ENCODE results near the gene TTYH3.

TTYH3 gene

DNA sequence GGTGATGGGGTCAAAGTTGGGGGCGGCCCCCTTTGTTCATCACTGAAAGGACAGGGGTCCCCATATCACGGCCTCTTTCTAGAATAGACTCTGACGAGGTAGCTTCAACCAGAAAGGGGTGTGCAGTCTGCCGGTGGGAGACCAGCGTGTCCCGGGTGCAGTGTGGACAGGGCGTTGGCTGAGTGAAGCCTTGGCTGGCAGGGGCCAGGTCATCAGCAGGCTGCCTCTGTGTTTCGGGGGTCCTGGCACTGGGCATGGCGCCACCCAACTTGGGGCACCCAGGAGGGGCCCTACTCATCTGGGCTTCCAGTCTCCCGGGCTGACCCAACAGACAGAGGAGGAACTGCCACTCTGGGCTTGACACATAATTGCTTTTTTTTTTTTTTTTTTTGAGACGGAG is 52.7 kb downstream of the TTYH3 start (continued):
- TF ChIP-seq, protein P1, sequence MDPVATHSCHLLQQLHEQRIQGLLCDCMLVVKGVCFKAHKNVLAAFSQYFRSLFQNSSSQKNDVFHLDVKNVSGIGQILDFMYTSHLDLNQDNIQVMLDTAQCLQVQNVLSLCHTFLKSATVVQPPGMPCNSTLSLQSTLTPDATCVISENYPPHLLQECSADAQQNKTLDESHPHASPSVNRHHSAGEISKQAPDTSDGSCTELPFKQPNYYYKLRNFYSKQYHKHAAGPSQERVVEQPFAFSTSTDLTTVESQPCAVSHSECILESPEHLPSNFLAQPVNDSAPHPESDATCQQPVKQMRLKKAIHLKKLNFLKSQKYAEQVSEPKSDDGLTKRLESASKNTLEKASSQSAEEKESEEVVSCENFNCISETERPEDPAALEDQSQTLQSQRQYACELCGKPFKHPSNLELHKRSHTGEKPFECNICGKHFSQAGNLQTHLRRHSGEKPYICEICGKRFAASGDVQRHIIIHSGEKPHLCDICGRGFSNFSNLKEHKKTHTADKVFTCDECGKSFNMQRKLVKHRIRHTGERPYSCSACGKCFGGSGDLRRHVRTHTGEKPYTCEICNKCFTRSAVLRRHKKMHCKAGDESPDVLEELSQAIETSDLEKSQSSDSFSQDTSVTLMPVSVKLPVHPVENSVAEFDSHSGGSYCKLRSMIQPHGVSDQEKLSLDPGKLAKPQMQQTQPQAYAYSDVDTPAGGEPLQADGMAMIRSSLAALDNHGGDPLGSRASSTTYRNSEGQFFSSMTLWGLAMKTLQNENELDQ (tag by site-specific recombination; IDR thresholded peaks at IDR 0.05; ENCODE audit: low read depth) = no peak
- TF ChIP-seq ZNF600 (tag by site-specific recombination; IDR thresholded peaks at IDR 0.05) = no peak
- TF ChIP-seq ZNF112 (tag by site-specific recombination; IDR thresholded peaks at IDR 0.05) = no peak
- no peak for TF ChIP-seq ZNF350 (tag by site-specific recombination; IDR thresholded peaks at IDR 0.05)
- TF ChIP-seq SP2 (tag by site-specific recombination; IDR thresholded peaks at IDR 0.05) = no peak
- TF ChIP-seq GLIS2 (tag by site-specific recombination; IDR thresholded peaks at IDR 0.05) = no peak
- TF ChIP-seq, protein P2, sequence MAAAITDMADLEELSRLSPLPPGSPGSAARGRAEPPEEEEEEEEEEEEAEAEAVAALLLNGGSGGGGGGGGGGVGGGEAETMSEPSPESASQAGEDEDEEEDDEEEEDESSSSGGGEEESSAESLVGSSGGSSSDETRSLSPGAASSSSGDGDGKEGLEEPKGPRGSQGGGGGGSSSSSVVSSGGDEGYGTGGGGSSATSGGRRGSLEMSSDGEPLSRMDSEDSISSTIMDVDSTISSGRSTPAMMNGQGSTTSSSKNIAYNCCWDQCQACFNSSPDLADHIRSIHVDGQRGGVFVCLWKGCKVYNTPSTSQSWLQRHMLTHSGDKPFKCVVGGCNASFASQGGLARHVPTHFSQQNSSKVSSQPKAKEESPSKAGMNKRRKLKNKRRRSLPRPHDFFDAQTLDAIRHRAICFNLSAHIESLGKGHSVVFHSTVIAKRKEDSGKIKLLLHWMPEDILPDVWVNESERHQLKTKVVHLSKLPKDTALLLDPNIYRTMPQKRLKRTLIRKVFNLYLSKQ (tag by site-specific recombination; IDR thresholded peaks at IDR 0.05; ENCODE audit: borderline replicate concordance) = no peak

DNA sequence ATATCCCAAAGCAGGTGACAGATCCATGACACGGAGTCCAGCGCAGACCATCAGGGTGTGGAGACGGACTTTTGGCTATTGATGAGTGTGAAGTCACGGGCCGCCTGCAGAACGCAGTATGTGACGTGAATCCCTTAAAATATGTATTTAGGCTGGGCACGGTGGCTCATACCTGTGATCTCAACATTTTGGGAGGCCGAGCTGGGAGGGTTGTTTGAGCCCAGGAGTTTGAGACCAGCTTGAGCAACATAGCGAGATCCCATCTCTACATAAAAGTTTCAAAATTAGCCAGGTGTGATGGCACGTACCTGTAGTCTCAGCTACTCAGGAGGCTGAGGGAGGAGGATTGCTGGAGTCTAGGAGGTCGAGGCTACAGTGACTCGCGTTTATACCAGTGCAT is 54.3 kb downstream of the TTYH3 start:
- H3K27ac ChIP-seq (ENCODE audit: extremely low read depth, low read depth, low read length) = no peak overlapping the region
- no peaks in the 10 kb centered on the region for H3K9me3 ChIP-seq (ENCODE audit: control insufficient read depth, insufficient read depth, low read depth, low read length)
- ChIA-PET POLR2A (interaction anchor here (0.7 kb wide), 1 partner anchor 13 kb away, joined by 3 read pairs; no protein-coding TSS in a partner anchor), CTCF (interaction anchor here (0.8 to 6.4 kb wide), 3 partner anchors 23 to 235 kb away, joined by 3 to 39 read pairs (median 4); no protein-coding TSS in a partner anchor)
- TF ChIP-seq KLF16 (tag by site-specific recombination; IDR thresholded peaks at IDR 0.05) = no peak
- no peak for TF ChIP-seq ZNF221 (tag by site-specific recombination; IDR thresholded peaks at IDR 0.05; ENCODE audit: borderline replicate concordance)
- TF ChIP-seq, protein P3, sequence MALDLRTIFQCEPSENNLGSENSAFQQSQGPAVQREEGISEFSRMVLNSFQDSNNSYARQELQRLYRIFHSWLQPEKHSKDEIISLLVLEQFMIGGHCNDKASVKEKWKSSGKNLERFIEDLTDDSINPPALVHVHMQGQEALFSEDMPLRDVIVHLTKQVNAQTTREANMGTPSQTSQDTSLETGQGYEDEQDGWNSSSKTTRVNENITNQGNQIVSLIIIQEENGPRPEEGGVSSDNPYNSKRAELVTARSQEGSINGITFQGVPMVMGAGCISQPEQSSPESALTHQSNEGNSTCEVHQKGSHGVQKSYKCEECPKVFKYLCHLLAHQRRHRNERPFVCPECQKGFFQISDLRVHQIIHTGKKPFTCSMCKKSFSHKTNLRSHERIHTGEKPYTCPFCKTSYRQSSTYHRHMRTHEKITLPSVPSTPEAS (tag by site-specific recombination; IDR thresholded peaks at IDR 0.05) = no peak
- TF ChIP-seq ZNF391 (tag by site-specific recombination; IDR thresholded peaks at IDR 0.05; ENCODE audit: borderline replicate concordance, low read depth) = no peak
- TF ChIP-seq GLIS1 (tag by site-specific recombination; IDR thresholded peaks at IDR 0.05) = no peak
- no peak for TF ChIP-seq ZNF10 (tag by site-specific recombination; IDR thresholded peaks at IDR 0.05)
- no peak for TF ChIP-seq SALL2 (tag by site-specific recombination; IDR thresholded peaks at IDR 0.05; ENCODE audit: borderline replicate concordance)
- H3K36me3 ChIP-seq (ENCODE audit: control insufficient read depth in 2 of 2, insufficient read depth in 1 of 2, low read length in 2 of 2) = no peaks in the 10 kb centered on the region
- no peaks in the 10 kb centered on the region for H3K4me1 ChIP-seq (ENCODE audit: control insufficient read depth, insufficient read depth, low read length)
- no peak overlapping the region for H3K4me3 ChIP-seq (ENCODE audit: low read depth, low read length)

DNA sequence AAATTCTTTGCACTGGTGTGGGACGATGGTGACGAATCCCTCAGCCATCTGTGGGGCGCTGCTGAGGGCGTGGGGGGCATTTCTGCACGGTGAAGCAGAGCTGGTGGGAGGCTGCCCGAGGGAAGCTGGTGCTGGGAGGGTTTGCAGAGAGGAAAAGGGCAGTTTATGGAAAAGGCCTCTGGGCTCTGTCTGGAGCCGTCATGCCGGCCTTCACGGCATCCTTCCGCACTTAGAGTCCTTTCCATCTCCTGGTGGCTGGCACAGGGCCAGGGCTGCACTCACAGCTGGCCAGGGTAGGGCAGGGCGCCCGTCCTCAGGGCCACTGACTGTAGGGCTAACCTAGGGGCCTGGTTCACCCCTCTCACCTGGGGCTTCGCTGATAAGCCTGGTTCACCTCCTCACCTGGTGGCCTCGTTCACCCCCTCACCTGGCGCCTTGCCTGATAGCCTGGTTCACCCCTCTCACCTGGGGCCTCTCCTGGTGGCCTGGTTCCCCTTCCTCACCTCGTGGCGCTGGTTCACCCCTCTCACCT is 55.6 kb downstream of the TTYH3 start:
- H3K4me3 ChIP-seq (ENCODE audit: low read depth, low read length) = no peak overlapping the region
- TF ChIP-seq EGR2 (tag by site-specific recombination; IDR thresholded peaks at IDR 0.05; ENCODE audit: low read depth) (peak; percentile 42; the same call in 1 of the 2 replicates), ZNF248 (tag by site-specific recombination; IDR thresholded peaks at IDR 0.05) (no peak)
- POLR2A ChIA-PET = no interaction called here
- CTCF ChIA-PET = interaction anchor here (6.4 kb wide), 1 partner anchor 22 kb away, joined by 39 read pairs; no protein-coding TSS in a partner anchor
- no peaks in the 10 kb centered on the region for H3K9me3 ChIP-seq (ENCODE audit: control insufficient read depth, insufficient read depth, low read depth, low read length)
- H3K4me1 ChIP-seq (ENCODE audit: control insufficient read depth, insufficient read depth, low read length) = no peaks in the 10 kb centered on the region
- no peaks in the 10 kb centered on the region for H3K36me3 ChIP-seq (ENCODE audit: control insufficient read depth in 2 of 2, insufficient read depth in 1 of 2, low read length in 2 of 2)
- H3K27ac ChIP-seq (ENCODE audit: extremely low read depth, low read depth, low read length) = no peak overlapping the region

Data from HEK293 (cell line).